Myocyte (in vitro differentiated cells): ENCODE measurements around the gene ORAI2. TPM values are rescaled to one million over a fixed set of nuclear protein-coding genes. Genes with fewer than 3 reads are reported as not detected.
A peak's percentile ranks its signal among the peaks of the same experiment; 100 is the strongest.
"Not testable (repeated sequence)": the region's sequence is repeated elsewhere in the genome, so short reads cannot be mapped to it uniquely, and the experiment has no call there.

ENCODE experiments used
- DNase-seq: peaks from one replicate; pipeline ENCODE4 v3.0.0-alpha.2; 2012; ENCODE audit warnings: low read depth
- polyA plus RNA-seq: library from polyadenylated mRNA; unstranded; fragments of >200 nt; gene quantifications from one replicate; pipeline ENCODE4 v1.2.1, GENCODE V29; 2012; ENCODE audit warnings: missing spikeins
- total RNA-seq: library from RNA; depleted of rRNA; stranded (reverse); fragments of >200 nt; gene quantifications from 2 replicates; pipeline ENCODE4 v1.2.3, GENCODE V29; 2014

ORAI2 gene
- total RNA-seq: 33.5 and 55.6 TPM in 2 replicates
- 63.7 TPM for polyA plus RNA-seq

DNA sequence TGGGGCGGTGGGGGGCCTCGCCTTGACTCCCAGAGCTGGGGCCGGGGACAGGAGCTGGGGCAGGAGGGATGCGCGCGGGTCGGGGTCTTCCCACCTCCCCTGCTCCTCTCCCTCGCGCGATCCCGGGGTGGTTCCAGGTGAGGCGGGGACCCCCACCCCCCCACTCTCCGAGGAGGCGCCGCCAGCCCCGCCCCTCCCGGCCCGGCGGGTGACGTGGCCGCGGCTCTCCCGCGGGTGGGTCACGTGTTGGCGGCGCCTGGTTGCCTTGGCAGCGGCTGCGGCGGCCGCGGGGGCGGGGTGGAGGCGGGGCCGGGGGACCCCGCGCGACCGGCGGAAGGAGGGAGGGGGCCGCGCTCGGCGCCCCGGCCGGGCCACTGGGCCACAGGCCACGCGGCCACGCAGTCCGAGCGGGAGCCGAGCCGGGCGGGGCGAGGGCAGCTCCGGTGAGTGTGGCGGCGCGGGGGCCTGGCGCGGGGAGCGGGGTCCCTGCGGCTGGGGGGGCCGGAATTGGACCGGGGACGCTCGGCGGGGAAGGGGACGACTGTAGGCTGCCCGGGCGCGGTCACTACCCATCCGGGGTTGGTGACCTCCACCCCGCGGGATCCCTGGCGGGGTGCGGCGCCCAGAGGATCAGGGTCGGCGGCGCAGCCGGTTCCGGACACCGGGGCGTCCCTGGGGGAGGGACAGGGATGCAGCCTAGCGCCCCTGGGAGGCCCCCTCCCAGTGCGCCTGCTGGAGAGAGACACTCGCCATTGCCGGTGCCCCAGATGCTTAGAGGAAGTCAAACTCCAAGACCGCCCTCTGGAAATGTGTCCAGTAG lies at the start of gene ORAI2:
Gene ORAI2, plus strand, starts transcription at position 357 of the 820 bp plus-strand sequence. CDS start 5,382 bp downstream, outside the sequence.
- peak; percentile 75 for DNase-seq

GRCh38 chr7:102387064-102387463 lies 46.3 kb upstream of the ORAI2 start:
- no peak for DNase-seq

GRCh38 chr7:102389810-102390209 lies 43.6 kb upstream of the ORAI2 start:
- no peak for DNase-seq

- peak; percentile 91 for DNase-seq
Measured at GRCh38 chr7:102390697-102391484, 42.5 kb upstream of the ORAI2 start.

GRCh38 chr7:102392330-102392729 lies 41.0 kb upstream of the ORAI2 start:
- no peak for DNase-seq

DNA sequence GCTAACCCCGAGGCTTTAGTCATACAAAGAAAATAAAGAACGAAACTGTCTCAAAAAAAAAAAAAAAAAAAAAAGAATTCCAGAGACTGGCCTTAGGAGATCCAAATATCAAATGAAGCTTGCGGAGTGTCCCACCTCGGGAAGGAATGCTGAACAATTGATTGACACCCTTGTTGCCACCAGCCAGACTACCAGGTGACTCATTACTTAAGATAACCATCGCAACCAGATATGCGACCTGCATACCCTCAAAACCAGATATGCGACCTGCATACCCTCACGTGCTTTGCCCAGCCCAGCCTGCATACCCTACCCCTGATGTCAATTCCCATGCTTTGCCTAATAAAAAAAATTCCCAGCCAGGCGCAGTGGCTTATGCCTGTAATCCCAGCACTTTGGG lies 39.9 kb upstream of the ORAI2 start:
- peak; percentile 93 for DNase-seq

- DNase-seq: no peak
Measured at GRCh38 chr7:102395592-102395872, 37.8 kb upstream of the ORAI2 start.

DNA sequence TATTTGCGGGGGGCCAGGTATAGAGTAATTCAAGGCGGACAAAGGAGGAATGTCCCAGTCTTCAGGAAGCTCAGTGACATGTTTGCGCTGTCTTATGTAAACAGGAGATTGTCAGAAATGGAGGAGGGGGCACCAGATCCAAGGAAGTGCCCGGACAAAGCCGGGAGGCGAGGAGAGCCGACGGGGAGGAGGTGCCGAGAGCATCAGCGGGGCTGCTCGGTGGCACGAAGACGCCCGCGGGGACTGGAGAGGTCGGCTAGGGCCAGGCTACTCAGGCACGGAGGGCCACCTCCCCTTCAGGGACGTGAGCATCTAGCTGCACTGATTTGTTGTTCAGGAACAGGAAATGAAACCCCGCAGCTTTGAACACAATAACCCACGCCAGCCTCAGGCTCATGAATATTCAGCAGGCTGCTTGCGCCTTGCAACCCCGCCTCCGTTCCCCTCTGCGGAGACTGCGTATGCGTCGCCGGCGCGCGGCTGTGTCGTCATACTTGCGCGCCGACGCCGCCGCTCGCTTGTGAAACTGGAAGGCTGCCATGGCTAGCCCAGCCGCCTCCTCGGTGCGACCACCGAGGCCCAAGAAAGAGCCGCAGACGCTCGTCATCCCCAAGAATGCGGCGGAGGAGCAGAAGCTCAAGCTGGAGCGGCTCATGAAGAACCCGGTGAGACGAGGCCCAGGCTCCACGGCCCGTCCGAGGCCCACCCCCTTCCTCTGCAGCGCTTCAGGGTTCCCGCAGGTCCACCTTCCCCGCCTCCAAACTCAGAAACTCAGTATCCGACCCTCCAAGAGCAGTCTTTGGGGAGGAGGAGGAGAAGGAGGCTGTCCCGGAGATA lies 37.3 kb upstream of the ORAI2 start, which contains the start of gene PRKRIP1:
Gene PRKRIP1, plus strand, starts transcription at position 491 of the 837 bp plus-strand sequence. Its CDS starts 49 bp downstream, at position 540.
- peak; percentile 97 for DNase-seq

- DNase-seq: no peak
Measured at GRCh38 chr7:102396710-102397019, 36.7 kb upstream of the ORAI2 start.

GRCh38 chr7:102398543-102398942 lies 34.8 kb upstream of the ORAI2 start:
- DNase-seq: no peak

GRCh38 chr7:102400360-102400759 lies 33.0 kb upstream of the ORAI2 start:
- no peak for DNase-seq

GRCh38 chr7:102403563-102403962 lies 29.8 kb upstream of the ORAI2 start:
- no peak for DNase-seq

GRCh38 chr7:102404005-102404861 lies 29.1 kb upstream of the ORAI2 start:
- DNase-seq: peak; percentile 63

- DNase-seq: not testable (repeated sequence)
Measured at GRCh38 chr7:102404862-102405188, 28.6 kb upstream of the ORAI2 start.

- no peak for DNase-seq
Measured at GRCh38 chr7:102407910-102408309, 25.5 kb upstream of the ORAI2 start.

GRCh38 chr7:102408530-102408929 lies 24.8 kb upstream of the ORAI2 start:
- peak; percentile 45 for DNase-seq

- DNase-seq: no peak
Measured at GRCh38 chr7:102409340-102409739, 24.0 kb upstream of the ORAI2 start.

DNA sequence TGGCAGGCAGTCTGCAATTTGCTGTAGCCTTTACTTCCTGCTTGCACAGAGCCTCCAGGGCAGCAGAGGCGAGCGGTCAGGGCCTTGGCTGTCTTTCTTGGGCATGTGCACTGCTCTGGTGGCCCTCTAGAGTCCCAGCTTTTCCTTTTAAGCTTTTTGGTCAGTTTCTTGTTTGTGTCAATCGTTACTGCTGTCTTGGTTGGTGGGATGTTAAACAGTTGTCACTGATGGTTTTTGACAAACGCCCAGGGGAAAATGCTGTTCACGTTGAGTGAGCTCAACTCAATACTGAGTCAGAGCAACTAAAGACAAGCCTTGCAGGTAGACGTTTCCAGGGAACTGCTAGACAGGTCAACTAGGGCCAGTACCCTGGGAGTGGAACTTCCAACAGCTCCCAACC lies 23.3 kb upstream of the ORAI2 start:
- no peak for DNase-seq

GRCh38 chr7:102410918-102411317 lies 22.5 kb upstream of the ORAI2 start:
- DNase-seq: no peak

- peak; percentile 80 for DNase-seq
Measured at GRCh38 chr7:102412548-102412947, 20.8 kb upstream of the ORAI2 start.

DNA sequence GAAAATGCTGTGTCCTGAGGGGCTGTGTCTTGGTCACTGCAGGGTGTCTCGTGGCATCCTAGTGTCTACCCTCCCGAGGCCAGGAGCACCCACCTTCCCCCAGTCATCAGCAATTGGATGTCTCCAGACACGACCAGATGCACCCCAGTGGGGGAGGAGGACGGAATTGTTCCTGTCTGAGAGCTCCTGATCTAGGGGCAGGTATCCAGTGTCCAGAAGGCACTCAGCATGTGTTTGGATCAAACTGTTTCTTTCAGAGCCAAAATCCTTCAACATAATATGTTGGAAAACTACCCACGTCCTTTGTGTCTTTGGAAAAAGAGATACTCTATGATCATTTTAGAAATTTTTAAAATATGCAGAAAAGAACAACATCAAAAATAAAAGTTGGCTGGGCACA lies 20.3 kb upstream of the ORAI2 start:
- no peak for DNase-seq
